Kidney epithelial cell (primary cell): ENCODE data around the gene SGCD. TPM values are rescaled to one million over a fixed set of nuclear protein-coding genes. Genes with fewer than 3 reads are reported as not detected.

Source experiments
- DNase-seq: peaks from one replicate; pipeline ENCODE4 v3.0.0-alpha.2; 2010; ENCODE audit warnings: low read depth
- H3K27me3 ChIP-seq: 2 replicates; pipeline ENCODE4 v1.6.0; 2011; ENCODE audit warnings: low read length; ENCODE audit not compliant: control insufficient read depth, insufficient read depth
- H3K36me3 ChIP-seq: 2 replicates; pipeline ENCODE4 v1.5.1; 2011; ENCODE audit warnings: low read length; ENCODE audit not compliant: control insufficient read depth, insufficient read depth
- H3K4me3 ChIP-seq: 2 replicates; pipeline ENCODE4 v1.5.1; 2011; ENCODE audit warnings: low read depth, mild to moderate bottlenecking, control low read depth, low read length
- total RNA-seq: library from RNA; depleted of rRNA; stranded (reverse); fragments of >200 nt; gene quantifications from 2 replicates; pipeline ENCODE4 v1.2.3, GENCODE V29; 2015
- TF ChIP-seq, protein P1 (sequence below): IDR thresholded peaks from 2 replicates; pipeline ENCODE4 v1.5.1; 2011; ENCODE audit warnings: mild to moderate bottlenecking, moderate library complexity, low read length, control low read depth, inconsistent platforms; ENCODE audit not compliant: insufficient read depth, poor library complexity, severe bottlenecking

SGCD gene
- total RNA-seq, 1 donor from 2014 or later = 0.29 TPM

- Histone ChIP-seq H3K36me3 (no peaks in the 10 kb centered on the region), H3K27me3 (no peaks in the 10 kb centered on the region), H3K4me3 (no peak overlapping the region)
- TF ChIP-seq, protein P1, sequence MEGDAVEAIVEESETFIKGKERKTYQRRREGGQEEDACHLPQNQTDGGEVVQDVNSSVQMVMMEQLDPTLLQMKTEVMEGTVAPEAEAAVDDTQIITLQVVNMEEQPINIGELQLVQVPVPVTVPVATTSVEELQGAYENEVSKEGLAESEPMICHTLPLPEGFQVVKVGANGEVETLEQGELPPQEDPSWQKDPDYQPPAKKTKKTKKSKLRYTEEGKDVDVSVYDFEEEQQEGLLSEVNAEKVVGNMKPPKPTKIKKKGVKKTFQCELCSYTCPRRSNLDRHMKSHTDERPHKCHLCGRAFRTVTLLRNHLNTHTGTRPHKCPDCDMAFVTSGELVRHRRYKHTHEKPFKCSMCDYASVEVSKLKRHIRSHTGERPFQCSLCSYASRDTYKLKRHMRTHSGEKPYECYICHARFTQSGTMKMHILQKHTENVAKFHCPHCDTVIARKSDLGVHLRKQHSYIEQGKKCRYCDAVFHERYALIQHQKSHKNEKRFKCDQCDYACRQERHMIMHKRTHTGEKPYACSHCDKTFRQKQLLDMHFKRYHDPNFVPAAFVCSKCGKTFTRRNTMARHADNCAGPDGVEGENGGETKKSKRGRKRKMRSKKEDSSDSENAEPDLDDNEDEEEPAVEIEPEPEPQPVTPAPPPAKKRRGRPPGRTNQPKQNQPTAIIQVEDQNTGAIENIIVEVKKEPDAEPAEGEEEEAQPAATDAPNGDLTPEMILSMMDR = no peak
- DNase-seq = peak; percentile 75
These were observed 154.8 kb downstream of the SGCD start for GRCh38 chr5:156481741-156482140.

GRCh38 chr5:156482818-156483217 is 155.9 kb downstream of the SGCD start:
- no peak overlapping the region for H3K4me3 ChIP-seq
- no peaks in the 10 kb centered on the region for H3K36me3 ChIP-seq
- DNase-seq = no peak
- TF ChIP-seq, protein P1 = no peak
- H3K27me3 ChIP-seq = no peaks in the 10 kb centered on the region

GRCh38 chr5:156486394-156487238 is 159.7 kb downstream of the SGCD start:
- Histone ChIP-seq H3K36me3 (no peaks in the 10 kb centered on the region), H3K4me3 (no peak overlapping the region), H3K27me3 (no peaks in the 10 kb centered on the region)
- TF ChIP-seq, protein P1 = no peak
- DNase-seq = no peak

GRCh38 chr5:156491766-156492165 is 164.8 kb downstream of the SGCD start:
- Histone ChIP-seq H3K27me3 (no peaks in the 10 kb centered on the region), H3K36me3 (no peaks in the 10 kb centered on the region), H3K4me3 (no peak overlapping the region)
- DNase-seq = no peak
- TF ChIP-seq, protein P1 = no peak

- TF ChIP-seq, protein P1 = no peak
- H3K27me3 ChIP-seq = no peaks in the 10 kb centered on the region
- DNase-seq = no peak
These were observed 169.3 kb downstream of the SGCD start for GRCh38 chr5:156496291-156496690.

GRCh38 chr5:156497804-156498208 is 170.8 kb downstream of the SGCD start:
- Histone ChIP-seq H3K36me3 (no peaks in the 10 kb centered on the region), H3K4me3 (no peak overlapping the region), H3K27me3 (no peaks in the 10 kb centered on the region)
- TF ChIP-seq, protein P1 = no peak
- DNase-seq = peak; percentile 75

More at GRCh38 chr5:156496291-156496690, 169.3 kb downstream of the SGCD start:
- Histone ChIP-seq H3K36me3 (no peaks in the 10 kb centered on the region), H3K4me3 (no peak overlapping the region)
